ENCODE measurements around the gene ATP5PD. TPM values are rescaled to one million over a fixed set of nuclear protein-coding genes. Genes with fewer than 3 reads are reported as not detected.

ATP5PD gene
- total and polyA plus RNA-seq, 2 of the 13 experiments (the other 11 are each of a cell fraction or from before 2014, with no cell fraction given) = 158 to 428 TPM

- no peak overlapping the region for H3K4me2 ChIP-seq (ENCODE audit: low read depth, low read length)
- ATAC-seq (no peak), FAIRE-seq (no peak), DNase-seq (ENCODE audit: low spot score) (no peak)
- no peak overlapping the region for H3K27ac ChIP-seq (ENCODE audit: extremely low read length, insufficient read depth, low read length)
- H3K4me1 ChIP-seq (ENCODE audit: insufficient read depth, low read length) = peaks cover 6% of the 10 kb centered on the region
- WGBS (ENCODE audit: low lambda C conversion rate) = 38% methylated on average over 4 of the region's 4 CpGs
- no peak overlapping the region for H3K4me3 ChIP-seq (replicated peaks in 1 of 3; ENCODE audit: insufficient read depth in 1 of 3, low read depth in 2 of 3, low read length in 3 of 3)
- no peak overlapping the region for H2AFZ ChIP-seq (ENCODE audit: low read length)
- ChIA-PET POLR2A (interaction anchor here (0.6 to 1.8 kb wide), 2 partner anchors 13 to 300 kb away, joined by 3 to 13 read pairs; partner anchors contain the start of gene MRPL58), CTCF (ENCODE audit: low intra/inter-chr PET ratio, low total read pairs) (no interaction called here)
- no peaks in the 10 kb centered on the region for H3K79me2 ChIP-seq (ENCODE audit: insufficient read depth, low read length)
- H3K9me3 ChIP-seq (ENCODE audit: low read length) = no peaks in the 10 kb centered on the region
- no peak overlapping the region for H3K9ac ChIP-seq (ENCODE audit: insufficient read depth, low read depth, low read length)
- H4K20me1 ChIP-seq (ENCODE audit: insufficient read depth, low read length) = no peaks in the 10 kb centered on the region
- no TSS peak for BruUV-seq (replicated peaks)
- intact Hi-C loops (cut with micrococcal nuclease; ENCODE audit: unreplicated experiment) = no loop called here
- H3K36me3 ChIP-seq (replicated peaks in 1 of 2; ENCODE audit: control insufficient read depth in 1 of 2, insufficient read depth in 2 of 2, low read length in 2 of 2) = peaks cover 0 to 2% of the 10 kb centered on the region in 2 experiments; a peak in 2 of 5 replicates
- in situ Hi-C loops (cut with HindIII; ENCODE audit: extremely low pct_ligation_motif_present, low pct_unique_long_range_greater_than_20kb) = no loop called here
- TF ChIP-seq CEBPB (IDR thresholded peaks at IDR 0.05; ENCODE audit: borderline replicate concordance, low read depth, low read length) (peak; percentile 44; the same call in 1 of the 2 replicates), RFXAP (CRISPR knock-in tag; IDR thresholded peaks at IDR 0.05; ENCODE audit: borderline replicate concordance) (no peak)
- no peaks in the 10 kb centered on the region for H3K27me3 ChIP-seq (ENCODE audit: control insufficient read depth in 1 of 2, insufficient read depth in 2 of 2, low read length in 2 of 2)
Measured at GRCh38 chr17:74999523-74999922, 47.2 kb downstream of the ATP5PD start.

GRCh38 chr17:74998783-74999182 is 48.0 kb downstream of the ATP5PD start:
- Histone ChIP-seq H3K9me3 (ENCODE audit: low read length) (no peaks in the 10 kb centered on the region), H4K20me1 (ENCODE audit: insufficient read depth, low read length) (no peaks in the 10 kb centered on the region), H3K27me3 (ENCODE audit: control insufficient read depth in 1 of 2, insufficient read depth in 2 of 2, low read length in 2 of 2) (no peaks in the 10 kb centered on the region), H3K4me2 (ENCODE audit: low read depth, low read length) (no peak overlapping the region), H3K4me3 (replicated peaks in 1 of 3; ENCODE audit: insufficient read depth in 1 of 3, low read depth in 2 of 3, low read length in 3 of 3) (no peak overlapping the region), H2AFZ (ENCODE audit: low read length) (no peak overlapping the region), H3K79me2 (ENCODE audit: insufficient read depth, low read length) (no peaks in the 10 kb centered on the region), H3K36me3 (replicated peaks in 1 of 2; ENCODE audit: control insufficient read depth in 1 of 2, insufficient read depth in 2 of 2, low read length in 2 of 2) (peaks cover 0 to 2% of the 10 kb centered on the region in 2 experiments; a peak in 2 of 5 replicates), H3K27ac (ENCODE audit: extremely low read length, insufficient read depth, low read length) (no peak overlapping the region), H3K9ac (ENCODE audit: insufficient read depth, low read depth, low read length) (no peak overlapping the region), H3K4me1 (ENCODE audit: insufficient read depth, low read length) (peaks cover 14% of the 10 kb centered on the region)
- WGBS (ENCODE audit: low lambda C conversion rate) = 86% methylated on average over 6 of the region's 6 CpGs
- ATAC-seq (no peak), FAIRE-seq (no peak), DNase-seq (ENCODE audit: low spot score) (no peak)
- intact Hi-C loops (cut with micrococcal nuclease; ENCODE audit: unreplicated experiment) (no loop called here), in situ Hi-C loops (cut with HindIII; ENCODE audit: extremely low pct_ligation_motif_present, low pct_unique_long_range_greater_than_20kb) (no loop called here)
- BruUV-seq (replicated peaks) = no TSS peak
- CTCF ChIA-PET (ENCODE audit: low intra/inter-chr PET ratio, low total read pairs) = no interaction called here
- POLR2A ChIA-PET = interaction anchor here (1.8 kb wide), 1 partner anchor 14 kb away, joined by 13 read pairs; the partner anchor contains the start of gene MRPL58
- TF ChIP-seq ZNF441 (CRISPR knock-in tag; IDR thresholded peaks at IDR 0.05; ENCODE audit: borderline replicate concordance) = no peak
- TF ChIP-seq NR2F2 (IDR thresholded peaks at IDR 0.05; ENCODE audit: borderline replicate concordance, low read depth) = no peak
- TF ChIP-seq, protein P1, sequence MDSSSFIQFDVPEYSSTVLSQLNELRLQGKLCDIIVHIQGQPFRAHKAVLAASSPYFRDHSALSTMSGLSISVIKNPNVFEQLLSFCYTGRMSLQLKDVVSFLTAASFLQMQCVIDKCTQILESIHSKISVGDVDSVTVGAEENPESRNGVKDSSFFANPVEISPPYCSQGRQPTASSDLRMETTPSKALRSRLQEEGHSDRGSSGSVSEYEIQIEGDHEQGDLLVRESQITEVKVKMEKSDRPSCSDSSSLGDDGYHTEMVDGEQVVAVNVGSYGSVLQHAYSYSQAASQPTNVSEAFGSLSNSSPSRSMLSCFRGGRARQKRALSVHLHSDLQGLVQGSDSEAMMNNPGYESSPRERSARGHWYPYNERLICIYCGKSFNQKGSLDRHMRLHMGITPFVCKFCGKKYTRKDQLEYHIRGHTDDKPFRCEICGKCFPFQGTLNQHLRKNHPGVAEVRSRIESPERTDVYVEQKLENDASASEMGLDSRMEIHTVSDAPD (CRISPR knock-in tag; IDR thresholded peaks at IDR 0.05) = no peak
- TF ChIP-seq, protein P2, sequence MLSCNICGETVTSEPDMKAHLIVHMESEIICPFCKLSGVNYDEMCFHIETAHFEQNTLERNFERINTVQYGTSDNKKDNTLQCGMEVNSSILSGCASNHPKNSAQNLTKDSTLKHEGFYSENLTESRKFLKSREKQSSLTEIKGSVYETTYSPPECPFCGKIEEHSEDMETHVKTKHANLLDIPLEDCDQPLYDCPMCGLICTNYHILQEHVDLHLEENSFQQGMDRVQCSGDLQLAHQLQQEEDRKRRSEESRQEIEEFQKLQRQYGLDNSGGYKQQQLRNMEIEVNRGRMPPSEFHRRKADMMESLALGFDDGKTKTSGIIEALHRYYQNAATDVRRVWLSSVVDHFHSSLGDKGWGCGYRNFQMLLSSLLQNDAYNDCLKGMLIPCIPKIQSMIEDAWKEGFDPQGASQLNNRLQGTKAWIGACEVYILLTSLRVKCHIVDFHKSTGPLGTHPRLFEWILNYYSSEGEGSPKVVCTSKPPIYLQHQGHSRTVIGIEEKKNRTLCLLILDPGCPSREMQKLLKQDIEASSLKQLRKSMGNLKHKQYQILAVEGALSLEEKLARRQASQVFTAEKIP (CRISPR knock-in tag; IDR thresholded peaks at IDR 0.05; ENCODE audit: borderline replicate concordance) = no peak
- no peak for TF ChIP-seq DDIT3 (CRISPR knock-in tag; IDR thresholded peaks at IDR 0.05)
- TF ChIP-seq MATR3 (CRISPR knock-in tag; IDR thresholded peaks at IDR 0.05) = no peak
- no peak for TF ChIP-seq REXO4 (CRISPR knock-in tag; IDR thresholded peaks at IDR 0.05; ENCODE audit: borderline replicate concordance)
- TF ChIP-seq ADNP (CRISPR knock-in tag; IDR thresholded peaks at IDR 0.05) = no peak
- no peak for TF ChIP-seq NRL (CRISPR knock-in tag; IDR thresholded peaks at IDR 0.05; ENCODE audit: borderline replicate concordance)
- no peak for TF ChIP-seq MEIS1 (CRISPR knock-in tag; IDR thresholded peaks at IDR 0.05; ENCODE audit: borderline replicate concordance)
- TF ChIP-seq MLX (CRISPR knock-in tag; IDR thresholded peaks at IDR 0.05) = no peak
- no peak for TF ChIP-seq ZNF766 (CRISPR knock-in tag; IDR thresholded peaks at IDR 0.05; ENCODE audit: borderline replicate concordance)
- TF ChIP-seq MAF1 (CRISPR knock-in tag; IDR thresholded peaks at IDR 0.05; ENCODE audit: borderline replicate concordance) = no peak
- TF ChIP-seq KLF11 (CRISPR knock-in tag; IDR thresholded peaks at IDR 0.05) = no peak
